ENCODE measurements around the gene ZNF737.

DNA sequence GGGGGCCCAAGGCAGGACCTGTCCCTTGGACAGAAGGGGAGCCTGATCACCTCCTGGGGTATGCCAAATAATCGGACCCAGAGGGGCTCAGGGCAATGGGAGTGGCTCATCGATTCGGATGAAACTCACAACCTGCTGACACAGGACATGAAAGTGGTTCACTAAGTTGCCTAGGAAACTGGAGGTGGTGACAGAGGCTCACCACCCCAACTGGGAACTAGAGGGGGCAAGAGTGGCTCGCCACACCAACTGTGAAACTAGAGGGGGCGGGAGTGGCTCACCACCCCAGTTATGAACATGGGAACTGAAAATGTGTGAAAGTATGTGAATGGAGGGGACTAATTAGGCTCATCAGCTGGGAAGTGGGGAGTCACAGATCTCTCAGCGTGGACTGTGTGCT is 46.3 kb upstream of the ZNF737 start:
- TF ChIP-seq, protein P1, sequence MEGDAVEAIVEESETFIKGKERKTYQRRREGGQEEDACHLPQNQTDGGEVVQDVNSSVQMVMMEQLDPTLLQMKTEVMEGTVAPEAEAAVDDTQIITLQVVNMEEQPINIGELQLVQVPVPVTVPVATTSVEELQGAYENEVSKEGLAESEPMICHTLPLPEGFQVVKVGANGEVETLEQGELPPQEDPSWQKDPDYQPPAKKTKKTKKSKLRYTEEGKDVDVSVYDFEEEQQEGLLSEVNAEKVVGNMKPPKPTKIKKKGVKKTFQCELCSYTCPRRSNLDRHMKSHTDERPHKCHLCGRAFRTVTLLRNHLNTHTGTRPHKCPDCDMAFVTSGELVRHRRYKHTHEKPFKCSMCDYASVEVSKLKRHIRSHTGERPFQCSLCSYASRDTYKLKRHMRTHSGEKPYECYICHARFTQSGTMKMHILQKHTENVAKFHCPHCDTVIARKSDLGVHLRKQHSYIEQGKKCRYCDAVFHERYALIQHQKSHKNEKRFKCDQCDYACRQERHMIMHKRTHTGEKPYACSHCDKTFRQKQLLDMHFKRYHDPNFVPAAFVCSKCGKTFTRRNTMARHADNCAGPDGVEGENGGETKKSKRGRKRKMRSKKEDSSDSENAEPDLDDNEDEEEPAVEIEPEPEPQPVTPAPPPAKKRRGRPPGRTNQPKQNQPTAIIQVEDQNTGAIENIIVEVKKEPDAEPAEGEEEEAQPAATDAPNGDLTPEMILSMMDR (IDR thresholded peaks at IDR 0.05 in 8 of 11, conservative IDR thresholded peaks at IDR 0.05 in 3 of 11): no peak
- no peak for TF ChIP-seq POLR2A (IDR thresholded peaks at IDR 0.05)

All from spleen (tissue), 7 donors.